Measurements from ENCODE around the gene B4GALNT1. TPM values are rescaled to one million over a fixed set of nuclear protein-coding genes. Genes with fewer than 3 reads are reported as not detected.

Gene B4GALNT1
- polyA plus RNA-seq, 2 of the 4 experiments (the other 2 are of a cell fraction), result 25.7 to 35.1 TPM

DNA sequence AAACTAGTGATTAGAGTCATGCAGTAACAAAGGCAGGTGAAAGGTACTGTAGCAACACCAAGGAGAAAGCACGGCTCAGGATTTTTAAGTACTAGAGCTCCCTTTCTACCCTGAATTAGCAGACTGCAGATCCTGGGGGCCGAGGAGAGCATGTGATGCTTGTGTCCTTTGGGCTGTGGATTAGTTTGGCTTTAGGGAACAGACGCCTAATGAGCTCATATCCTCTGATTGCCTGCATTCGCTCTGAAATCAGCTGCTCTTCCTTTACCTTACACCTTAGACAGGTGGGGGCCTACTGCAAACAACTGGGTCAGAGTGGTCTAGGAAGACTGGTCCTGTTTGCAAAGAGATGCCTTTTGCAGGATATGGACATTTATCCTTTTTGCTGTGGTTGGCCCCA lies 39.8 kb downstream of the B4GALNT1 start:
- 86% methylated on average over 4 of the region's 4 CpGs for WGBS (ENCODE audit: missing lambda C conversion rate)
- no peak for TF ChIP-seq CEBPB (IDR thresholded peaks at IDR 0.05)
- TF ChIP-seq, protein P1, sequence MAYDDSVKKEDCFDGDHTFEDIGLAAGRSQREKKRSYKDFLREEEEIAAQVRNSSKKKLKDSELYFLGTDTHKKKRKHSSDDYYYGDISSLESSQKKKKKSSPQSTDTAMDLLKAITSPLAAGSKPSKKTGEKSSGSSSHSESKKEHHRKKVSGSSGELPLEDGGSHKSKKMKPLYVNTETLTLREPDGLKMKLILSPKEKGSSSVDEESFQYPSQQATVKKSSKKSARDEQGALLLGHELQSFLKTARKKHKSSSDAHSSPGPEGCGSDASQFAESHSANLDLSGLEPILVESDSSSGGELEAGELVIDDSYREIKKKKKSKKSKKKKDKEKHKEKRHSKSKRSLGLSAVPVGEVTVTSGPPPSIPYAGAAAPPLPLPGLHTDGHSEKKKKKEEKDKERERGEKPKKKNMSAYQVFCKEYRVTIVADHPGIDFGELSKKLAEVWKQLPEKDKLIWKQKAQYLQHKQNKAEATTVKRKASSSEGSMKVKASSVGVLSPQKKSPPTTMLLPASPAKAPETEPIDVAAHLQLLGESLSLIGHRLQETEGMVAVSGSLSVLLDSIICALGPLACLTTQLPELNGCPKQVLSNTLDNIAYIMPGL (CRISPR knock-in tag; IDR thresholded peaks at IDR 0.05; ENCODE audit: borderline replicate concordance), result no peak
- TF ChIP-seq KDM5A (IDR thresholded peaks at IDR 0.05), result no peak
- TF ChIP-seq, protein P2, sequence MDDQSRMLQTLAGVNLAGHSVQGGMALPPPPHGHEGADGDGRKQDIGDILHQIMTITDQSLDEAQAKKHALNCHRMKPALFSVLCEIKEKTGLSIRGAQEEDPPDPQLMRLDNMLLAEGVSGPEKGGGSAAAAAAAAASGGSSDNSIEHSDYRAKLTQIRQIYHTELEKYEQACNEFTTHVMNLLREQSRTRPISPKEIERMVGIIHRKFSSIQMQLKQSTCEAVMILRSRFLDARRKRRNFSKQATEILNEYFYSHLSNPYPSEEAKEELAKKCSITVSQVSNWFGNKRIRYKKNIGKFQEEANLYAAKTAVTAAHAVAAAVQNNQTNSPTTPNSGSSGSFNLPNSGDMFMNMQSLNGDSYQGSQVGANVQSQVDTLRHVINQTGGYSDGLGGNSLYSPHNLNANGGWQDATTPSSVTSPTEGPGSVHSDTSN (IDR thresholded peaks at IDR 0.05), result no peak
- no peak for TF ChIP-seq HOXB13 (CRISPR knock-in tag; IDR thresholded peaks at IDR 0.05; ENCODE audit: low read depth)
- TF ChIP-seq, protein P3, sequence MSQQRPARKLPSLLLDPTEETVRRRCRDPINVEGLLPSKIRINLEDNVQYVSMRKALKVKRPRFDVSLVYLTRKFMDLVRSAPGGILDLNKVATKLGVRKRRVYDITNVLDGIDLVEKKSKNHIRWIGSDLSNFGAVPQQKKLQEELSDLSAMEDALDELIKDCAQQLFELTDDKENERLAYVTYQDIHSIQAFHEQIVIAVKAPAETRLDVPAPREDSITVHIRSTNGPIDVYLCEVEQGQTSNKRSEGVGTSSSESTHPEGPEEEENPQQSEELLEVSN (IDR thresholded peaks at IDR 0.05; ENCODE audit: borderline replicate concordance, low read depth), result no peak
- TF ChIP-seq, protein P4, sequence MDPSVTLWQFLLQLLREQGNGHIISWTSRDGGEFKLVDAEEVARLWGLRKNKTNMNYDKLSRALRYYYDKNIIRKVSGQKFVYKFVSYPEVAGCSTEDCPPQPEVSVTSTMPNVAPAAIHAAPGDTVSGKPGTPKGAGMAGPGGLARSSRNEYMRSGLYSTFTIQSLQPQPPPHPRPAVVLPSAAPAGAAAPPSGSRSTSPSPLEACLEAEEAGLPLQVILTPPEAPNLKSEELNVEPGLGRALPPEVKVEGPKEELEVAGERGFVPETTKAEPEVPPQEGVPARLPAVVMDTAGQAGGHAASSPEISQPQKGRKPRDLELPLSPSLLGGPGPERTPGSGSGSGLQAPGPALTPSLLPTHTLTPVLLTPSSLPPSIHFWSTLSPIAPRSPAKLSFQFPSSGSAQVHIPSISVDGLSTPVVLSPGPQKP (IDR thresholded peaks at IDR 0.05; ENCODE audit: low read depth, low read length), result no peak
- TF ChIP-seq GATA3 (IDR thresholded peaks at IDR 0.05; ENCODE audit: borderline replicate concordance), result no peak
- TF ChIP-seq HOXA7 (CRISPR knock-in tag; IDR thresholded peaks at IDR 0.05), result no peak
- TF ChIP-seq TP53 (CRISPR knock-in tag; IDR thresholded peaks at IDR 0.05), result no peak
- TF ChIP-seq, protein P5, sequence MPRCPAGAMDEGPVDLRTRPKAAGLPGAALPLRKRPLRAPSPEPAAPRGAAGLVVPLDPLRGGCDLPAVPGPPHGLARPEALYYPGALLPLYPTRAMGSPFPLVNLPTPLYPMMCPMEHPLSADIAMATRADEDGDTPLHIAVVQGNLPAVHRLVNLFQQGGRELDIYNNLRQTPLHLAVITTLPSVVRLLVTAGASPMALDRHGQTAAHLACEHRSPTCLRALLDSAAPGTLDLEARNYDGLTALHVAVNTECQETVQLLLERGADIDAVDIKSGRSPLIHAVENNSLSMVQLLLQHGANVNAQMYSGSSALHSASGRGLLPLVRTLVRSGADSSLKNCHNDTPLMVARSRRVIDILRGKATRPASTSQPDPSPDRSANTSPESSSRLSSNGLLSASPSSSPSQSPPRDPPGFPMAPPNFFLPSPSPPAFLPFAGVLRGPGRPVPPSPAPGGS (IDR thresholded peaks at IDR 0.05), result no peak
- no peak for TF ChIP-seq POLR2AphosphoS2 (conservative IDR thresholded peaks at IDR 0.05; ENCODE audit: low read length)
- no peak for TF ChIP-seq EP300 (IDR thresholded peaks at IDR 0.05)
- TF ChIP-seq HOXB5 (CRISPR knock-in tag; IDR thresholded peaks at IDR 0.05), result no peak
- TF ChIP-seq CBX8 (IDR thresholded peaks at IDR 0.05), result no peak
- no peak for TF ChIP-seq ESRRA (IDR thresholded peaks at IDR 0.05; ENCODE audit: borderline replicate concordance, low read length)
- no peak for TF ChIP-seq RNF2 (IDR thresholded peaks at IDR 0.05; ENCODE audit: borderline replicate concordance, low read depth)
- TF ChIP-seq, protein P6, sequence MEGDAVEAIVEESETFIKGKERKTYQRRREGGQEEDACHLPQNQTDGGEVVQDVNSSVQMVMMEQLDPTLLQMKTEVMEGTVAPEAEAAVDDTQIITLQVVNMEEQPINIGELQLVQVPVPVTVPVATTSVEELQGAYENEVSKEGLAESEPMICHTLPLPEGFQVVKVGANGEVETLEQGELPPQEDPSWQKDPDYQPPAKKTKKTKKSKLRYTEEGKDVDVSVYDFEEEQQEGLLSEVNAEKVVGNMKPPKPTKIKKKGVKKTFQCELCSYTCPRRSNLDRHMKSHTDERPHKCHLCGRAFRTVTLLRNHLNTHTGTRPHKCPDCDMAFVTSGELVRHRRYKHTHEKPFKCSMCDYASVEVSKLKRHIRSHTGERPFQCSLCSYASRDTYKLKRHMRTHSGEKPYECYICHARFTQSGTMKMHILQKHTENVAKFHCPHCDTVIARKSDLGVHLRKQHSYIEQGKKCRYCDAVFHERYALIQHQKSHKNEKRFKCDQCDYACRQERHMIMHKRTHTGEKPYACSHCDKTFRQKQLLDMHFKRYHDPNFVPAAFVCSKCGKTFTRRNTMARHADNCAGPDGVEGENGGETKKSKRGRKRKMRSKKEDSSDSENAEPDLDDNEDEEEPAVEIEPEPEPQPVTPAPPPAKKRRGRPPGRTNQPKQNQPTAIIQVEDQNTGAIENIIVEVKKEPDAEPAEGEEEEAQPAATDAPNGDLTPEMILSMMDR (IDR thresholded peaks at IDR 0.05), result no peak
- H3K4me3 ChIP-seq, result no peak overlapping the region
- CTCF ChIA-PET, result interaction anchor here (0.9 to 5.5 kb wide), 6 partner anchors 10 to 40 kb away, joined by 3 to 55 read pairs (median 10); partner anchors contain the start of gene B4GALNT1
- POLR2A ChIA-PET, result interaction anchor here (0.6 kb wide), 2 partner anchors 18 to 78 kb away, joined by 3 to 4 read pairs; partner anchors contain the start of gene ARHGEF25
- no peaks in the 10 kb centered on the region for H3K9me3 ChIP-seq
- DNase-seq (ENCODE audit: low read depth in 1 of 2, low spot score in 1 of 2) (no peak), ATAC-seq (no peak), FAIRE-seq (no peak)
- H3K4me2 ChIP-seq, result no peak overlapping the region; the same call in 2 of the 3 replicates
- H3K27ac ChIP-seq, result no peak overlapping the region
- H3K4me1 ChIP-seq, result peaks cover 12% of the 10 kb centered on the region

Data from A549 (cell line).